ENCODE results near the gene ENGASE.
"Not testable (repeated sequence)": the region's sequence is repeated elsewhere in the genome, so short reads cannot be mapped to it uniquely, and the experiment has no call there.

The ENGASE gene

GRCh38 chr17:79057737-79058385 lies 16.8 kb upstream of the ENGASE start:
- no peak for DNase-seq (ENCODE audit: low spot score in 2 of 2)

GRCh38 chr17:79062691-79063090 lies 11.9 kb upstream of the ENGASE start:
- H3K4me3 Mint-ChIP-seq: no peak overlapping the region
- no peak for DNase-seq (ENCODE audit: low spot score in 2 of 2)
- H3K4me1 Mint-ChIP-seq: no peaks in the 10 kb centered on the region
- no peak for ATAC-seq
- H3K36me3 Mint-ChIP-seq: no peaks in the 10 kb centered on the region
- no peaks in the 10 kb centered on the region for H3K9me3 Mint-ChIP-seq
- H3K27ac Mint-ChIP-seq: no peak overlapping the region

More at GRCh38 chr17:79057737-79058385, 16.8 kb upstream of the ENGASE start:
- Mint-ChIP-seq H3K27ac (no peak overlapping the region), H3K36me3 (no peaks in the 10 kb centered on the region), H3K9me3 (peaks cover 3% of the 10 kb centered on the region), H3K4me3 (no peak overlapping the region), H3K4me1 (no peaks in the 10 kb centered on the region)
- ATAC-seq: peak; percentile 28

GRCh38 chr17:79064026-79064425 lies 10.6 kb upstream of the ENGASE start:
- ATAC-seq: no peak
- no peaks in the 10 kb centered on the region for H3K4me1 Mint-ChIP-seq
- no peak overlapping the region for H3K4me3 Mint-ChIP-seq
- no peak for DNase-seq (ENCODE audit: low spot score in 2 of 2)
- H3K9me3 Mint-ChIP-seq: no peaks in the 10 kb centered on the region
- no peak overlapping the region for H3K27ac Mint-ChIP-seq
- no peaks in the 10 kb centered on the region for H3K36me3 Mint-ChIP-seq

GRCh38 chr17:79065105-79065670 lies 9.4 kb upstream of the ENGASE start:
- ATAC-seq (peak; percentile 60), DNase-seq (ENCODE audit: low spot score in 2 of 2) (peak in 1 of 2 donors; percentile 68)
- H3K36me3 Mint-ChIP-seq: no peaks in the 10 kb centered on the region
- no peak overlapping the region for H3K27ac Mint-ChIP-seq
- no peaks in the 10 kb centered on the region for H3K4me1 Mint-ChIP-seq
- no peaks in the 10 kb centered on the region for H3K9me3 Mint-ChIP-seq
- no peak overlapping the region for H3K4me3 Mint-ChIP-seq

- H3K27ac Mint-ChIP-seq: no peak overlapping the region
- ATAC-seq: no peak
Measured at GRCh38 chr17:79066963-79067362, 7.7 kb upstream of the ENGASE start.

GRCh38 chr17:79070266-79070880 lies 4.3 kb upstream of the ENGASE start:
- Mint-ChIP-seq H3K4me3 (no peak overlapping the region), H3K9me3 (no peaks in the 10 kb centered on the region), H3K36me3 (no peaks in the 10 kb centered on the region), H3K4me1 (peaks cover 4% of the 10 kb centered on the region), H3K27ac (no peak overlapping the region)
- ATAC-seq (no peak), DNase-seq (ENCODE audit: low spot score in 2 of 2) (no peak)

More at GRCh38 chr17:79066963-79067362, 7.7 kb upstream of the ENGASE start:
- no peaks in the 10 kb centered on the region for H3K4me1 Mint-ChIP-seq
- H3K4me3 Mint-ChIP-seq: no peak overlapping the region
- DNase-seq (ENCODE audit: low spot score in 2 of 2): no peak
- H3K36me3 Mint-ChIP-seq: no peaks in the 10 kb centered on the region
- H3K9me3 Mint-ChIP-seq: no peaks in the 10 kb centered on the region

GRCh38 chr17:79071161-79071740 lies 3.4 kb upstream of the ENGASE start:
- no peaks in the 10 kb centered on the region for H3K36me3 Mint-ChIP-seq
- no peak for ATAC-seq
- H3K27ac Mint-ChIP-seq: no peak overlapping the region
- DNase-seq (ENCODE audit: low spot score in 2 of 2): no peak
- no peaks in the 10 kb centered on the region for H3K9me3 Mint-ChIP-seq
- no peak overlapping the region for H3K4me3 Mint-ChIP-seq
- peaks cover 12% of the 10 kb centered on the region for H3K4me1 Mint-ChIP-seq

GRCh38 chr17:79072544-79072943 lies 2.1 kb upstream of the ENGASE start:
- Mint-ChIP-seq H3K27ac (no peak overlapping the region), H3K4me3 (no peak overlapping the region), H3K9me3 (no peaks in the 10 kb centered on the region), H3K4me1 (peaks cover 12% of the 10 kb centered on the region), H3K36me3 (no peaks in the 10 kb centered on the region)
- DNase-seq (ENCODE audit: low spot score in 2 of 2): no peak
- ATAC-seq: no peak

- H3K9me3 Mint-ChIP-seq: no peaks in the 10 kb centered on the region
- H3K4me1 Mint-ChIP-seq: peaks cover 12% of the 10 kb centered on the region
- H3K4me3 Mint-ChIP-seq: no peak overlapping the region
- ATAC-seq (no peak), DNase-seq (ENCODE audit: low spot score in 2 of 2) (no peak)
- H3K36me3 Mint-ChIP-seq: peaks cover 2% of the 10 kb centered on the region
- no peak overlapping the region for H3K27ac Mint-ChIP-seq
Measured at GRCh38 chr17:79073016-79073705, 1.5 kb upstream of the ENGASE start.

- Mint-ChIP-seq H3K4me3 (peak overlapping the region; percentile 82), H3K36me3 (peaks cover 7% of the 10 kb centered on the region), H3K9me3 (no peaks in the 10 kb centered on the region), H3K4me1 (peaks cover 12% of the 10 kb centered on the region), H3K27ac (no peak overlapping the region)
- ATAC-seq (no peak), DNase-seq (ENCODE audit: low spot score in 2 of 2) (no peak)
Measured at GRCh38 chr17:79073706-79074088, 927 bp upstream of the ENGASE start.

GRCh38 chr17:79074121-79074648 lies 439 bp upstream of the ENGASE start:
- H3K9me3 Mint-ChIP-seq; ATAC-seq; DNase-seq (ENCODE audit: low spot score in 2 of 2); H3K27ac Mint-ChIP-seq: not testable (repeated sequence)
- Mint-ChIP-seq H3K36me3 (peaks cover 11% of the 10 kb centered on the region), H3K4me1 (peaks cover 12% of the 10 kb centered on the region), H3K4me3 (peak overlapping the region; percentile 82)

GRCh38 chr17:79075446-79075750 lies 774 bp downstream of the ENGASE start:
- H3K4me3 Mint-ChIP-seq: peak overlapping the region; percentile 82
- DNase-seq (ENCODE audit: low spot score in 2 of 2): peak in 1 of 2 donors; percentile 67

GRCh38 chr17:79075861-79076406 lies 1.3 kb downstream of the ENGASE start:
- peak overlapping the region; percentile 86 for H3K27ac Mint-ChIP-seq
- no peak for DNase-seq (ENCODE audit: low spot score in 2 of 2)
- no peaks in the 10 kb centered on the region for H3K9me3 Mint-ChIP-seq
- peaks cover 17% of the 10 kb centered on the region for H3K4me1 Mint-ChIP-seq
- no peak for ATAC-seq
- H3K4me3 Mint-ChIP-seq: peak overlapping the region; percentile 82
- H3K36me3 Mint-ChIP-seq: peaks cover 27% of the 10 kb centered on the region

More at GRCh38 chr17:79075446-79075750, 774 bp downstream of the ENGASE start:
- peak; percentile 55 for ATAC-seq
- Mint-ChIP-seq H3K27ac (peak overlapping the region; percentile 86), H3K9me3 (no peaks in the 10 kb centered on the region), H3K36me3 (peaks cover 21% of the 10 kb centered on the region), H3K4me1 (peaks cover 12% of the 10 kb centered on the region)

- peaks cover 36% of the 10 kb centered on the region for H3K36me3 Mint-ChIP-seq
- H3K27ac Mint-ChIP-seq: no peak overlapping the region
- peaks cover 24% of the 10 kb centered on the region for H3K4me1 Mint-ChIP-seq
- no peaks in the 10 kb centered on the region for H3K9me3 Mint-ChIP-seq
- no peak for ATAC-seq
- H3K4me3 Mint-ChIP-seq: no peak overlapping the region
- no peak for DNase-seq (ENCODE audit: low spot score in 2 of 2)
Measured at GRCh38 chr17:79077587-79077986, 3.0 kb downstream of the ENGASE start.
